ENCODE data around the gene ARHGAP25.

DNA sequence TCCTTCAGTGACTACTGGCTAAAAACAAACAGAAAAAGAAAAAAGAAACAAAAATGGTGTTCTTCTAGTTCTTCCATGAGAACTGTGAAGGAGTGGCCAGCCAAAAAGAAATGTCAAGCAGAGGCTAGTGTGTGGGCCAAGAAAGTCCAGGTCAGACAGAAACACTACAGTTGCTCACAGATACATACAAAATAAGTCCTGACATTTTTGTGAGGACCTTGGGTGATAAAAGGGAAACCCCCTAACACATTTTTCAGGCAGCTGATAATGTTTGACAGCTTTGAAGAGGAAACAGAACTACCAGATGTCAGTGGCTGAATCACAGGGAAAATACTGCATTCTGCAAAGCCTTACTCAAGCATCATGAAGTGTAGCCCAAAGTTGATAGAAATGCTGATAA is 28.1 kb downstream of the ARHGAP25 start:
- TF ChIP-seq, protein P1, sequence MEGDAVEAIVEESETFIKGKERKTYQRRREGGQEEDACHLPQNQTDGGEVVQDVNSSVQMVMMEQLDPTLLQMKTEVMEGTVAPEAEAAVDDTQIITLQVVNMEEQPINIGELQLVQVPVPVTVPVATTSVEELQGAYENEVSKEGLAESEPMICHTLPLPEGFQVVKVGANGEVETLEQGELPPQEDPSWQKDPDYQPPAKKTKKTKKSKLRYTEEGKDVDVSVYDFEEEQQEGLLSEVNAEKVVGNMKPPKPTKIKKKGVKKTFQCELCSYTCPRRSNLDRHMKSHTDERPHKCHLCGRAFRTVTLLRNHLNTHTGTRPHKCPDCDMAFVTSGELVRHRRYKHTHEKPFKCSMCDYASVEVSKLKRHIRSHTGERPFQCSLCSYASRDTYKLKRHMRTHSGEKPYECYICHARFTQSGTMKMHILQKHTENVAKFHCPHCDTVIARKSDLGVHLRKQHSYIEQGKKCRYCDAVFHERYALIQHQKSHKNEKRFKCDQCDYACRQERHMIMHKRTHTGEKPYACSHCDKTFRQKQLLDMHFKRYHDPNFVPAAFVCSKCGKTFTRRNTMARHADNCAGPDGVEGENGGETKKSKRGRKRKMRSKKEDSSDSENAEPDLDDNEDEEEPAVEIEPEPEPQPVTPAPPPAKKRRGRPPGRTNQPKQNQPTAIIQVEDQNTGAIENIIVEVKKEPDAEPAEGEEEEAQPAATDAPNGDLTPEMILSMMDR (IDR thresholded peaks at IDR 0.05 in 2 of 3, conservative IDR thresholded peaks at IDR 0.05 in 1 of 3; ENCODE audit: control insufficient read depth in 2 of 3, extremely low read depth in 1 of 3, insufficient read depth in 1 of 3, low read depth in 3 of 3, low read length in 3 of 3) = no peak
- TF ChIP-seq EP300 (IDR thresholded peaks at IDR 0.05; ENCODE audit: borderline replicate concordance in 1 of 2, control insufficient read depth in 1 of 2, low read depth in 2 of 2, low read length in 2 of 2) = no peak
- no peak for TF ChIP-seq JUND (IDR thresholded peaks at IDR 0.05; ENCODE audit: low read depth, low read length)
- TF ChIP-seq ESRRA (IDR thresholded peaks at IDR 0.05; ENCODE audit: low read length) = no peak
- TF ChIP-seq, protein P2, sequence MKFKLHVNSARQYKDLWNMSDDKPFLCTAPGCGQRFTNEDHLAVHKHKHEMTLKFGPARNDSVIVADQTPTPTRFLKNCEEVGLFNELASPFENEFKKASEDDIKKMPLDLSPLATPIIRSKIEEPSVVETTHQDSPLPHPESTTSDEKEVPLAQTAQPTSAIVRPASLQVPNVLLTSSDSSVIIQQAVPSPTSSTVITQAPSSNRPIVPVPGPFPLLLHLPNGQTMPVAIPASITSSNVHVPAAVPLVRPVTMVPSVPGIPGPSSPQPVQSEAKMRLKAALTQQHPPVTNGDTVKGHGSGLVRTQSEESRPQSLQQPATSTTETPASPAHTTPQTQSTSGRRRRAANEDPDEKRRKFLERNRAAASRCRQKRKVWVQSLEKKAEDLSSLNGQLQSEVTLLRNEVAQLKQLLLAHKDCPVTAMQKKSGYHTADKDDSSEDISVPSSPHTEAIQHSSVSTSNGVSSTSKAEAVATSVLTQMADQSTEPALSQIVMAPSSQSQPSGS (IDR thresholded peaks at IDR 0.05; ENCODE audit: low read length) = no peak
- TF ChIP-seq, protein P3, sequence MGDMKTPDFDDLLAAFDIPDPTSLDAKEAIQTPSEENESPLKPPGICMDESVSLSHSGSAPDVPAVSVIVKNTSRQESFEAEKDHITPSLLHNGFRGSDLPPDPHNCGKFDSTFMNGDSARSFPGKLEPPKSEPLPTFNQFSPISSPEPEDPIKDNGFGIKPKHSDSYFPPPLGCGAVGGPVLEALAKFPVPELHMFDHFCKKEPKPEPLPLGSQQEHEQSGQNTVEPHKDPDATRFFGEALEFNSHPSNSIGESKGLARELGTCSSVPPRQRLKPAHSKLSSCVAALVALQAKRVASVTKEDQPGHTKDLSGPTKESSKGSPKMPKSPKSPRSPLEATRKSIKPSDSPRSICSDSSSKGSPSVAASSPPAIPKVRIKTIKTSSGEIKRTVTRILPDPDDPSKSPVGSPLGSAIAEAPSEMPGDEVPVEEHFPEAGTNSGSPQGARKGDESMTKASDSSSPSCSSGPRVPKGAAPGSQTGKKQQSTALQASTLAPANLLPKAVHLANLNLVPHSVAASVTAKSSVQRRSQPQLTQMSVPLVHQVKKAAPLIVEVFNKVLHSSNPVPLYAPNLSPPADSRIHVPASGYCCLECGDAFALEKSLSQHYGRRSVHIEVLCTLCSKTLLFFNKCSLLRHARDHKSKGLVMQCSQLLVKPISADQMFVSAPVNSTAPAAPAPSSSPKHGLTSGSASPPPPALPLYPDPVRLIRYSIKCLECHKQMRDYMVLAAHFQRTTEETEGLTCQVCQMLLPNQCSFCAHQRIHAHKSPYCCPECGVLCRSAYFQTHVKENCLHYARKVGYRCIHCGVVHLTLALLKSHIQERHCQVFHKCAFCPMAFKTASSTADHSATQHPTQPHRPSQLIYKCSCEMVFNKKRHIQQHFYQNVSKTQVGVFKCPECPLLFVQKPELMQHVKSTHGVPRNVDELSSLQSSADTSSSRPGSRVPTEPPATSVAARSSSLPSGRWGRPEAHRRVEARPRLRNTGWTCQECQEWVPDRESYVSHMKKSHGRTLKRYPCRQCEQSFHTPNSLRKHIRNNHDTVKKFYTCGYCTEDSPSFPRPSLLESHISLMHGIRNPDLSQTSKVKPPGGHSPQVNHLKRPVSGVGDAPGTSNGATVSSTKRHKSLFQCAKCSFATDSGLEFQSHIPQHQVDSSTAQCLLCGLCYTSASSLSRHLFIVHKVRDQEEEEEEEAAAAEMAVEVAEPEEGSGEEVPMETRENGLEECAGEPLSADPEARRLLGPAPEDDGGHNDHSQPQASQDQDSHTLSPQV (IDR thresholded peaks at IDR 0.05) = no peak
- TF ChIP-seq HCFC1 (IDR thresholded peaks at IDR 0.05; ENCODE audit: low read length) = no peak
- TF ChIP-seq PAX5 (IDR thresholded peaks at IDR 0.05; ENCODE audit: borderline replicate concordance, low read depth, low read length) = no peak
- TF ChIP-seq POLR2AphosphoS5 (IDR thresholded peaks at IDR 0.05; ENCODE audit: low read length) = no peak
- no peak for TF ChIP-seq TCF12 (IDR thresholded peaks at IDR 0.05; ENCODE audit: low read depth, low read length)
- TF ChIP-seq, protein P4, sequence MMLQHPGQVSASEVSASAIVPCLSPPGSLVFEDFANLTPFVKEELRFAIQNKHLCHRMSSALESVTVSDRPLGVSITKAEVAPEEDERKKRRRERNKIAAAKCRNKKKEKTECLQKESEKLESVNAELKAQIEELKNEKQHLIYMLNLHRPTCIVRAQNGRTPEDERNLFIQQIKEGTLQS (IDR thresholded peaks at IDR 0.05; ENCODE audit: borderline replicate concordance, extremely low read depth, low read depth, low read length) = no peak
- TF ChIP-seq BMI1 (IDR thresholded peaks at IDR 0.05; ENCODE audit: borderline replicate concordance) = no peak
- no peak for TF ChIP-seq FOXK2 (IDR thresholded peaks at IDR 0.05)
- no peak for TF ChIP-seq SIN3A (IDR thresholded peaks at IDR 0.05; ENCODE audit: low read depth, low read length)

Data from GM12878 (cell line).